GM19035 (cell line): ENCODE data around the gene RNASE4.
"Not testable (repeated sequence)": the region's sequence is repeated elsewhere in the genome, so short reads cannot be mapped to it uniquely, and the experiment has no call there.

Experiments
- ATAC-seq: cut with Tn5 transposase; IDR thresholded peaks from one replicate; pipeline ENCODE4 v1.9.1; 2021; ENCODE audit not compliant: unreplicated experiment

The RNASE4 gene

DNA sequence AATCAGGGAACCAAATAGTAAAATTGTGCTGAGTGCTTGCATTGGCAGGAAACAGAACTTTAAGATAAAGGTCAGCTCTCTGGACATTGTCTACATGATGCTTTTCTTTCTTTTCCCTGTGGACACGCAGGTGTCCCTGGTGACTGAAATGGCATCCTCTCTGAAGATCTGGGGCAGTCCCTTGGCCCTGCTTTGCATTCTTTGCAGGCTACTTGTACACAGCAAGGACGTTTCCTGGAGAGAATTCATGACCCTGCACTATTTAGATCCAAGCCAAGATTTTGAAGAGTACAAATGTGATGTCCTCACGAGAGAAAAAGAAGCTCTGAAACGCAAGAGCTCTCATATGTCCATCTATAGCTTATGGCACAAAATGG is 50.1 kb downstream of the RNASE4 start:
- ATAC-seq: no peak

DNA sequence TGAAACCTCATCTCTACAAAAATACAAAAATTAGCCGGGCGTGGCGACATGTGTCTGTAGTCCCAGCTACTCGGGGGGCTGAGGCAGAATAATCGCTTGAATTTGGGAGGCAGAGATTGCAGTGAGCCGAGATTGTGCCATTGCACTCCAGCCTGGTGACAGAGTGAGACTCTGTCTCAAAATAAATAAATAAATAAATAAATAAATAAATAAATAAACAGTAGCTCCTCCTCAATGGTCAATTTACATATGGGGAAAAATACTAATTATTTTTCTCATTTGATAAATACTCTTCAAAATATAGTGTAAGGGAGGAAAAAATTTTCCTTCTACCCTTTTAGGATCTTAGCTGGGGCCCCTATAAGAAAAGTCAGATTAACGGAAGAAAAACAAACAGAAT is 53.9 kb downstream of the RNASE4 start:
- ATAC-seq: not testable (repeated sequence)

DNA sequence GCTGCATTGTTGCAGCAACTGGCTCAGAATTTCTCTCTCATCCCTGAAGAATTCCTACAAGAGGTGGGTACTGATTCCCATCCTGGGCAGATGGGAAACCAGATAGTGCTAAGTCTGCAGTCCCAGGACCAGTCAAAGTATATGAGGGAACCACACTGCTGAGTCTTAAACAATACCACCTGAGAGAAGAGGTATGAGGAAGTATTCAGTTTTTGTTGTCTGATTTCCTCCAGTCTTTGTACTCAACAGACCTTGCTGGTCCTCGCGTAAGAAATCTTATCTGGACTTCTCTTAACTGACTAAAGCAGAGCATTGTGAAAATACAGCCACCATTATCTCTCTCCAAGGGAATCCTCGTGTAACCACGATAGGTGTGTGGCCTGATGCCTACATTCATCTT is 57.8 kb downstream of the RNASE4 start:
- no peak for ATAC-seq

DNA sequence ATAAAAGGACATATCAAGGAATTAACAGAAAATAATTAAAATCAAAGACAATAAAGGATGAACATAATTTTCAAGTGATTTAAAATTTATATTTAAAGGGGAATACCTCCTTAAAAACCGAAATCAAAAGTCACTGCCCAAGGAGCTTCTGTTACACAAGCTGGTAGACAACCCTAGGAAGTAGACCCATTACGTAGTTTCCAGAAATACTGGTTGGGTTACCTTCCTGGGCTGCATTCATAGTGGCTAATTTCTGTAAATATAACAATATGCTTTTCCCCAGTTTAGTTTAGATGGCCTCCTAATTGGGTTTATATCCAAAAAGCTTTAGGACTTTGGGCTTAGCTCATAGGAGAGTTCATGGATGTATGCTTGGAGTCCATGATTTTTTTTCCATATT is 59.2 kb downstream of the RNASE4 start:
- ATAC-seq: no peak

DNA sequence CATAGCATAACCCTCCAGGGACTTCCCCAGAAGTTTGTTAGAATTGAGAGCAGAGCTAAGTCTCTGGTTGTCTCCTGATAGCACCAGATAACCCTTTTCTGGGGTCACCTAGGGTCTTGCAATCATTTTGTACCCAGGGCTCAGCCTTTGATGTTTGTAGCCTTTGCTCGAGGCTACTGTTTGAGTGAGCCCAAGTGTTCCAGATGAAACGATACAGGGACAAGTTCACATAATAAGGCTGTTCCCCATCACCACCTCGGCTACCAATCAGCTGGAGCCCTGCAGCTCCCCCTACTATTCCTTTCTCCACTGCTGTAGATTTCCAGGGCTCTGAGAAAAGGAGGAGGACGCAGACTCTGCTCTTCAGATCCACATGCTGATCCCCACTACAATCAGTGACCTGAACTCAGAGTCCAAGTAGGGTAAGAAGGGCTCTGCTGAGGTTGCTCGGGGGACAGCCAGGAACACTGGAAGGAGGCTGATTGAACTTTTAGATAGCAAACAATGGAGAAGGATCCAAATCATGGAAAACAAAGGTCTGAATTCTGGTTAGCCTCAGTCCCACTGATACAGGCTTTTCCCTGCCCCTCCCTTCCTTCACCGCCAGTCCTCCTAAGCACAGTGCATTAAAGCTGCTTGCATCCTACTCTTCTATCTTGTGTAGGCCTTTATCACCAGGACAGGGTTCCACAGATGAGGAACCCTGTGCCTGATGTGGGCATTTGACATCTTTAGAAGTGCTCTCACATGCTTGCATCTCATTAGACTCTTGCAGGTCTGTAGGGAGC is 61.4 kb downstream of the RNASE4 start, which contains the start of gene EDDM3A:
Gene EDDM3A, plus strand, starts transcription at position 317 of the 788 bp plus-strand sequence. CDS start 1,694 bp downstream, outside the sequence.
- ATAC-seq: no peak

DNA sequence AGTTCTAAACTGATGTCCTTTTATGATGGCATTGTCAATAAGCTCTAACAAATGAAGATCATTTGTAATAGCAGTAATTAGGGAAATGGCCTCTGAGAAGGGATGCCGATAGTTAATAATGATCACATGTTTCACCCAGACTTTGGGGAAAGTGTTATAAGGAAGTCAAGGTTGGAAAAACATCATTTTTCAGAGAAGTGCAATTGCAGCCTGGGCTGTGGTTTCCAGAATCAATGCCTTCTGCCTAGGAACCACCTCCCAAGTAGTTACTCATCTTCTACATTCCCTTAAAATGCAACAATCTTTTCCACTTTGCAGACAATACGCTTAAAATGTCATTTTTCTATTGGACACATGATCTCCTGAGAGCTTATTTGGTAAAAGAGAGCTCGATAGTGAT is 62.2 kb downstream of the RNASE4 start:
- no peak for ATAC-seq

DNA sequence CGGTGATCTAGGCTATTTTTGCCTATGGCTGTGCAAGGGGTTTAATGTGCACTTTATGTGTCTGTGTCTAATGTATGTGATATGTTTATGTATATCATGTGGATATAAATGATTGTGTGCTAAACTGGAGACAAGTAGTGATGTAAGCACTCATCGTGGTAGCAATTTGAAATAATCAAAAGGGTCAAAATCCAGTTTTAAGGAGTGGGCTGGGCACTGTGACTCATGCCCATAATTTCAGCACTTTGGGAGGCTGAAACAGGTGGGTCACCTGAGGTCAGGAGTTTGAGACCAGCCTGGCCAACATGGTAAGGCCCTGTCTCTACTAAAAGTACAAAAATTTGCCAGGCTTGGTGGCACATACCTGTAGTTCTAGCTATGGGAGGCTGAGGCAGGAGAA is 64.1 kb downstream of the RNASE4 start:
- no peak for ATAC-seq

DNA sequence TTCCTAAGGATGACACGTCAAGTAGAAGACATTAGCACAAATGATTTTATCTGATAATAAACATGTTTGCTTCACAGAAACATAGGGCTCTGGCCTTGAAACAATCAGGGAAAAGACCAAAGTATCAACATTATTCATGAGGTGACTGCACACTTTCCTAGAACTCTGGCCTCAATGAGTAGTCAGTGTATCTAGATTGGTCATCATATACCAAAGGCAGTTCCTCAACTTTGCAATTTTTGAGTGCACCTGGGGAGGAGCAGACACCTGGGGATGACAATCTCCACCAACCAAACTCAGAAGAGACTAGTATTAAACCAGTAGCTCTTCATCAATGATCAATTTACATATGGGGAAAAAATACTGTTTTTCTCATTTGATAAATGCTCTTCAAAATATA is 65.8 kb downstream of the RNASE4 start:
- no peak for ATAC-seq
